ENCODE results near the gene TMEM106C. TPM values are rescaled to one million over a fixed set of nuclear protein-coding genes. Genes with fewer than 3 reads are reported as not detected.

TMEM106C gene
- total RNA-seq, 1 donor from 2014 or later = 24.0 TPM

- Mint-ChIP-seq H3K4me1 (ENCODE audit: low read depth, unreplicated experiment) (peaks cover 8% of the 10 kb centered on the region), H3K36me3 (ENCODE audit: unreplicated experiment) (no peaks in the 10 kb centered on the region), H3K9me3 (ENCODE audit: unreplicated experiment) (peaks cover 4% of the 10 kb centered on the region), H3K27ac (ENCODE audit: unreplicated experiment) (no peak overlapping the region), H3K27me3 (ENCODE audit: unreplicated experiment) (peaks cover 14% of the 10 kb centered on the region), H3K4me3 (ENCODE audit: unreplicated experiment) (no peak overlapping the region)
- no peak for TF ChIP-seq CTCF (IDR thresholded peaks at IDR 0.05; ENCODE audit: partially characterized antibody, unreplicated experiment)
- DNase-seq = no peak
Observed at GRCh38 chr12:47995981-47996401, 32.6 kb downstream of the TMEM106C start.

GRCh38 chr12:47997321-47997720 lies 33.9 kb downstream of the TMEM106C start:
- TF ChIP-seq CTCF (IDR thresholded peaks at IDR 0.05; ENCODE audit: partially characterized antibody, unreplicated experiment) = no peak
- no peak overlapping the region for H3K27ac Mint-ChIP-seq (ENCODE audit: unreplicated experiment)

DNA sequence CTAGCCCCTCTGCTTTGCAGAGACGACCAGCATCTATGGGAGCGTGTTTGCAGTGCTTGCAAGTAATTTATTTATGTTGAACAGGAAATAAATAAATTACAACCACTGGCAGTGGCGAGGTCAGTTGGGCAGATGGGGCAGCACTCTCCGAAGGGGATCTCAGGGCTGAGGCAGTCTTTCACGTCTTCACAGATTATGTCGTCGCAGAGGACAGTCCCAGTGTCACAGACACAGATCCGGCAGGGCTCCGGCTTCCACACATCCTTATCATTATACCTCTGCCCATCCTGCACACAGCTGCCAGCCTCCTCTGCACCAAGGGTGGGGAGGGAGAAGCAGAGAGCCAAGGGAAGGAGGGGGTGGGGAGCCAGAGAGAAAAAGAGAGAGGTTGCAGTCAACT lies 36.4 kb downstream of the TMEM106C start:
- Mint-ChIP-seq H3K36me3 (ENCODE audit: unreplicated experiment) (no peaks in the 10 kb centered on the region), H3K4me3 (ENCODE audit: unreplicated experiment) (no peak overlapping the region), H3K4me1 (ENCODE audit: low read depth, unreplicated experiment) (peaks cover 15% of the 10 kb centered on the region), H3K9me3 (ENCODE audit: unreplicated experiment) (peaks cover 3% of the 10 kb centered on the region), H3K27me3 (ENCODE audit: unreplicated experiment) (peaks cover 24% of the 10 kb centered on the region), H3K27ac (ENCODE audit: unreplicated experiment) (no peak overlapping the region)
- no peak for DNase-seq
- TF ChIP-seq CTCF (IDR thresholded peaks at IDR 0.05; ENCODE audit: partially characterized antibody, unreplicated experiment) = no peak

More at GRCh38 chr12:47997321-47997720, 33.9 kb downstream of the TMEM106C start:
- Mint-ChIP-seq H3K36me3 (ENCODE audit: unreplicated experiment) (no peaks in the 10 kb centered on the region), H3K4me1 (ENCODE audit: low read depth, unreplicated experiment) (peaks cover 5% of the 10 kb centered on the region), H3K9me3 (ENCODE audit: unreplicated experiment) (peaks cover 6% of the 10 kb centered on the region), H3K4me3 (ENCODE audit: unreplicated experiment) (no peak overlapping the region), H3K27me3 (ENCODE audit: unreplicated experiment) (peaks cover 19% of the 10 kb centered on the region)
- DNase-seq = no peak

- H3K27ac Mint-ChIP-seq (ENCODE audit: unreplicated experiment) = no peak overlapping the region
- H3K4me1 Mint-ChIP-seq (ENCODE audit: low read depth, unreplicated experiment) = peaks cover 16% of the 10 kb centered on the region
- DNase-seq = no peak
- no peak for TF ChIP-seq CTCF (IDR thresholded peaks at IDR 0.05; ENCODE audit: partially characterized antibody, unreplicated experiment)
- peaks cover 27% of the 10 kb centered on the region for H3K27me3 Mint-ChIP-seq (ENCODE audit: unreplicated experiment)
- H3K9me3 Mint-ChIP-seq (ENCODE audit: unreplicated experiment) = peaks cover 5% of the 10 kb centered on the region
- H3K36me3 Mint-ChIP-seq (ENCODE audit: unreplicated experiment) = no peaks in the 10 kb centered on the region
- H3K4me3 Mint-ChIP-seq (ENCODE audit: unreplicated experiment) = peak overlapping the region; percentile 94
Observed at GRCh38 chr12:48000878-48001504, 37.6 kb downstream of the TMEM106C start.
